Activated gamma-delta T cell treated with Interleukin-2 at 50 U/mL for 16 hours (primary cell): ENCODE results near the gene CTNNBL1.
"Not testable (repeated sequence)": the region's sequence is repeated elsewhere in the genome, so short reads cannot be mapped to it uniquely, and the experiment has no call there.

ENCODE experiments used
- DNase-seq: peaks from one replicate; pipeline ENCODE4 v3.0.0-alpha.2; 2020

The CTNNBL1 gene

DNA sequence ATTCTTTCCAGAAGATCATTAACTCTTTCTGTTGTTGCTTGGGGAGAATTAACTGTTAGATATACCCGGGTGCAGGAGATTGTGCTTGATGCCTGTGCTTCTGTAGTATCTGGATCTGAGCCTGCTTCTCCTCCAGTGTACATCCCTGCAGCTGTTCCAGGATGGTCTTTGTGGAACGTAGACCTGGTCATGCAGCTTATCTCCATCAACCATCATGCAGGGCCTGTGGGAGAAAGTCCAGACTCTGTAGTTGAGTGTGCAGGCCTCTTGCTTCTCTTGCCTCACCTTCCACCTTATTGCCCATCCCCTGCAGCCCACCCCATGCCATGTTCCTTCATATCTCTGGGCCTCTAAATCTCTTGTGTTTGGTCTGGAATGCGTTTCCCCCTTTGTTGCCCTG lies 133.8 kb downstream of the CTNNBL1 start:
- no peak for DNase-seq

DNA sequence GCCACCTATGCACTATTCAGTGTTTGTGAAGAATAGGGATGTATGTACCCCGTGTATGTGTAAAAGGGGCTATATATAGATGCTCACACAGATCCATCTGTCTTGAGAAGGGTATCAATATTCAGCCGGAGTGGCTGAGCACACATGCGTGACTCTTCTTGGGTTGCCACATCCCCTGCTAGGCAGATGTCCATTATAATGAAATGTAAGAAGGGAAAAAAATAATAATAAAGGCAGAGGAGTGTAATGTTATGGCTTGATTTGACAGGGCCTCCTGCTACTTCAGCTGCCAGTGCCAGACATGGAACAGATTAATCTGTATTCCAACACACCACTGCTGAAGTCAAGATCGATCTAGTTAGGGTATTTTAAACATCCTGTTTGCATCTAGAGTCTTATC lies 134.9 kb downstream of the CTNNBL1 start:
- DNase-seq, result no peak

DNA sequence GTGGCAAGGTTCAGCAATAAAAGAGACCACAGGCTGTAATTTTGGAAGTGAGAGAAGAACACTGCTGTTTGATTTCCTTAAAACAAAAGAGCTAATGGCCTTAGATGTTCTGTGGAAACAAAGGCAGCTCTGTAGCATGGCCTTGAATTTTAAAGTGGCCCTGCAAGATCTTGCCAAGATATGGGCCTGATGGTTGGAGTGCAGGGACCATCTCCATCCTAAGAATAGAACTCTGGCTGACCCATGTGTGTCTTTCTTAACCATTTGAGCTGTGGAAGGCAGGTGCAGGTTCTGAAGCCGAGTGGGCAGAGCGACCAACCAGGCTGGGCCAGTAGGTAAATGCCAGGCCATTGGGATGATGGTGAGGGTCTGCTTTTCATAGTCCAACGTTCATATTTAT lies 135.3 kb downstream of the CTNNBL1 start:
- DNase-seq, result no peak

DNA sequence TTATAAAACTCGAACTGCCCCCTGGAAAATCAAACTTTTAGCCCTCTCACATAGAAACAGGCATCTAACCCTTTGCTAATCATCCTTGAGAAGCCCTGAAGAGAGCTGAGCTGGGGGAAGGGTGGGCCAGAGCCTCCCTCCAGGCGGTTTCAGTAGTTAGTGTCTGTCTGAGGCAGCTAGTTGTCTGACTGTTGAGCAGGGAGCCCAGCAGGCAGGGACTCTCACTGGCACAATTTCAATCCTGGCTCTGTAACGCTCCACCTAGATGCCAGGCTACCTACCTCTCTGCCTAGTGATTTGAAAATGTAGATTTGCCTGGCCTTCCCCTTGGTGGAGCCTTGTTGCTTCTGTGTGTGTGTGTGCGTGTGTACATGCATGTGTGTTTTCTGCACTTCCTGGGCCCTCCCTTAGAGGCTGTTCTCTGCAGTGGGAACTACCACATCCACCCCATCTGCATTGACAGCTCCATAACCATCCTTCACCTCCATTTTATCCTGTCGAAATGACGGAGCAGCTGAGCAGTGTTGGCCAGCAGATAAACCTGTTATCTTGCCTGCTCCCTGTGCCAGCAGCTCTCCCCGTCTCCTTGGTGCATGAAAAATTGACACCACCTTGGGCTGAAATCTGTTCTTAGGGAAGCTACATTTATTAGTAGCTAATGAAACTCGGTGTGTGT lies 139.5 kb downstream of the CTNNBL1 start:
- no peak for DNase-seq

GRCh38 chr20:37836926-37837325 lies 143.1 kb downstream of the CTNNBL1 start:
- no peak for DNase-seq

GRCh38 chr20:37837924-37838323 lies 144.1 kb downstream of the CTNNBL1 start:
- no peak for DNase-seq

- DNase-seq, result no peak
Observed at GRCh38 chr20:37838769-37839431, 145.1 kb downstream of the CTNNBL1 start.

DNA sequence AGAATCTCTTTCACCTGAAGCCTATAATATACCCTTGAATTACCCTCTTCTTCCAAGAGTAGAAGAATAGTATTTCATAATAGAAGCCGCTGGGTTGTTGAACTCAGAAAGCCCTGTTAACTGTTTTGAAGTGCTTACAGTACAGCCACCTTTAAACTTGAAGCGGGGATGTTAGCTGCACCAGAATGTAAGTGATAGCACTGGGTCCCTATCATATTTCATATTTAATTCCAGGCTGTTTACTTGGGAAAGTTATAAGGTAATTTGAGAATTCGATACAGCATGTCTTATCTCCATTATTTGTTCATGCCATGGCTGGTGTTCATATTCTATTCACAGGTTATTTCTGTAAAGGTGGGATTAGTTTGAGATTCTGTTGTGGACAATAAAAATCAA lies 145.6 kb downstream of the CTNNBL1 start:
- no peak for DNase-seq

GRCh38 chr20:37839955-37840354 lies 146.1 kb downstream of the CTNNBL1 start:
- no peak for DNase-seq

GRCh38 chr20:37841389-37841788 lies 147.6 kb downstream of the CTNNBL1 start:
- DNase-seq, result no peak

DNA sequence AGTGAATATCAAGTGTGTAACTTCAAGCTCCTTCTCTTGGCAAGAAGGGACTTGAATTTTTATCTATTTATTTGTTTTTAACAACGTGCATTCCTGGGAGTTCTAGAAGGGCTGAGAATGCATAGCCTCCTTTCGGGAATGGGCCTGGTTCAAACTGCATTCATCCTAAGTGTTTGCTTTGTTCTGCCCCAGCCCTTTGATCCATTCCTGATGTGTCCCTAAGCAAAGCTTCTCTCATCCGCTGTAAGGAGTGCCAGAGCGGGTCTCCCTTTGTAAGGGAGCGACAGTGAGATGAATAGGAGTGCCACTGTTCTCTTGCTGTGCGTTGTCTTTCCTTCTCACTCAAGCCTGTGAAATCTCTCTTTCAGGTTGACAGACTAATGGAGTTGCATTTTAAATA lies 148.1 kb downstream of the CTNNBL1 start:
- no peak for DNase-seq

DNA sequence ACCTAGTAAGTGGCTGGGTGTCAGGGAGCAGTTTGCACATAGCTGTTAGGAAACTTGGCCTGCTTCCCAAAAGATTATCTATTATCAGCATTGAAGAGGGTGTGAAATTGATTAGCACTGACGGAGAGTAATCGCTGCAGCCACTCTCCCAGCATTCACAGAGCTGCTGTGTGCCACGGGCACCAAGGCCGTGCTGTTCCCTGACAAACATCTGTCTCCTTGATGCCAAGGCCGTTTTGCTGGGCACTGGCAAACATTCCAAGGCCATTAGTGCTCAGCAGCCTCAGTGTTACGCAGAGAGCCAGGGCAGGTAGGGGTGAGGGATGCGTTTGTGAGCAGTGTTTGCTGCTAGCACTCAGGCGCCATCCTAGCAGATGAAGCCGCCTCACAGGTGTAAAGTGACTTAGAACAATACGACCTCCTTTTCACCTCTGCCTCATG lies 151.4 kb downstream of the CTNNBL1 start:
- no peak for DNase-seq

DNA sequence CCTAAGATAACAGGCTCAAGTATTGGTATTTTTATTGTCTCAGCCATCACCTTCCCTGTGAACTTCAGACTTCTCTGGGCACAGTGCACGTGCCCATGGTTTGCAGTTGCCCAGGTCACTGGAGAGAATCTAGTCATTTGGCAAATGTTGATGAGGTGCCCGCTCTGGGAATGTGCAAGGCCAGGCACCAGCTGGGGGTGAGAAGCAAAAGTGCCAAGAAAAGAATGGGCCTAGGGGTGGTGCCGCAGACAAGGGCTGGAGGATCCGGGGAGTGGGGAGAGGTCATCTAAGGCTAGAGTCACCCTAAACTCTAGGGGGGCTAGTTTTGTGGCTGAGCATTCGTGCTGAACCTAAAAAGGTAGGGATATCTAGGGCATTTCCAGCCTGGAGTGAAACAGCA lies 152.0 kb downstream of the CTNNBL1 start:
- DNase-seq, result no peak

- DNase-seq, result no peak
Observed at GRCh38 chr20:37846573-37846972, 152.7 kb downstream of the CTNNBL1 start.

DNA sequence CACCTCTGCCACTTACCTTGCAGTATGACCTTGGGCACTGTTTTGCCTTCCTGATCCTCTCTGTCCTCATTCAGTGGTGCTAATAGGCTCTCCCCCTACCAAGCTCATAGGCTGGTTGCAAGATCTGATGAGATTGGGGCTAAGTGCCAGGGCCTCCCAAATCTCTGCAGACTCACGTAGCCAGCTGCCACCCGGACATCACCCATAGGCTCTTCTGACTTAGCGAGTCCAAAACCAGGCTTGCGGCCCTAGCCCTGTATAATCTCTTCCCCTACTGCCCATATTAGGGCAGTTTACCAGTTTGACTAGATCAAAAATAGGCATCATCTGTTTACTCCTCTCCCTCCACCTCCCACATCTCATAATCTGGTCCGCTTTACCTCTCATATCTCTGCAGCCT lies 154.9 kb downstream of the CTNNBL1 start:
- DNase-seq, result no peak

DNA sequence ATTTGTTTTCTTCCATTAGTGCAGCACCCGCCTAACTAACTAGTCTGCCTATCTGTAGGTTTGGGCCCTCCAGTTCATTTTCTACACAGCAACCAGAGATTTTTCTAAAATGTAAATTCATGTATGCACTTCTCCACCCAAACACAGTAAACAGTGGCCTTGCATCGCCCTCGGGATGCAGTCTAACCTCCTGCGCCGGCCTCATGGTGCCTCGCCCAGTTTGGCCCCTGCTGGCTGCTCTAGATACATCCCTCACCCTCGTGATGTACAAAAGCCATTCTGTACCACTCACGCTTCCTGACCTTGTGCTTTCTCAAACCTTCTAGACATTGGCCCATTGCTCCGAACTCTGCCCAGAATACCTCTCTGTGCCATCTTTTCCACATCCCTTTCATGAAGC lies 155.3 kb downstream of the CTNNBL1 start:
- DNase-seq, result no peak

- DNase-seq, result no peak
Observed at GRCh38 chr20:37849566-37849965, 155.7 kb downstream of the CTNNBL1 start.

- DNase-seq, result no peak
Observed at GRCh38 chr20:37850036-37850592, 156.3 kb downstream of the CTNNBL1 start.

DNA sequence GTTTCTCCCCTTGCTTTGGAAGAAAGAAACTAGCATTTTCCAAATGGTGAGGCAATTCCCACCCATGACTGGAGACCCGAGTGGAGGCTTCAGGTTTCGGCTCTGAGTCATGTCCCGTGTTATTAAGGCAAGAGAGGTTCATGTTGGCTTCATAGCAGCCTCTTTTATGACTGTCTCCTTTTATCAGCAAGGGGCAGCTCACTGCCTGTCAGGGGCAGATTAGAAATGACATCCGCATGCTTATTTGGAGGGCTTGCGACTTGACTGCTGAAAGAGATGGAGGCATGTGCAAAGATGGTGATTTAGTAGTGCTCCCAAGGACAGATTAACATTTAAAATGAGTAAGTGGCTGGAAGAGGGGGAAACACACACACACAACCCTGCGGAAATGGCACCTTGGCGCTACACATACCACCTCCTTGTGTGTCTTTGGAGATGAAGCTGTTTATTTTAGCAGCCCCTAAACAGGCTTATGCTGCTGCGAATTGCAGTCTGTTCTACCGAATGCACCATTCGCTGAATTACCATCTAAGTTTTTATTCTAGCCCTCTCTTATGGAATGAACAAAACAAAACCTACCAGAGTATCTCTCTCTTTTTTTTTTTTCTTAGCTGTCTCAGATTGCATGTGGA lies 157.0 kb downstream of the CTNNBL1 start:
- no peak for DNase-seq

DNA sequence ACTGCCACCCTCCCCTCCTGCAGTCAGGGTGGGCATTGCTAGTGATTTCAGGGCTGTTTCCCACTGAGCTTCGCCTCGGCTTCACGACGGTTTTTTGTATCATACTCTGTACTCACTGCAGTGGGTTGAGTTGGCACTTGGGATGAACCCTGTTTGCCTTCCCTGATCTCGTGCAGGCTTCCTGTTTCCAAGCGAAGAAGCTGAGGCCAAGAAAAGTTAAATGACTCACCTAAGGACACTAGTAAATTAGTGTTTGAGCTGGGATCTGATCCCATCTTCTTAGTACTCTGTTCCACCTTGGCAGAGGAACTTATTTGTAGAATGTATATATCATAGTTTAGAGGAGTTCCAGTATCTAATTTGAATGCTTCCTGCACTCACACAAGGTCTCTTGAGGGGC lies 158.8 kb downstream of the CTNNBL1 start:
- no peak for DNase-seq

DNA sequence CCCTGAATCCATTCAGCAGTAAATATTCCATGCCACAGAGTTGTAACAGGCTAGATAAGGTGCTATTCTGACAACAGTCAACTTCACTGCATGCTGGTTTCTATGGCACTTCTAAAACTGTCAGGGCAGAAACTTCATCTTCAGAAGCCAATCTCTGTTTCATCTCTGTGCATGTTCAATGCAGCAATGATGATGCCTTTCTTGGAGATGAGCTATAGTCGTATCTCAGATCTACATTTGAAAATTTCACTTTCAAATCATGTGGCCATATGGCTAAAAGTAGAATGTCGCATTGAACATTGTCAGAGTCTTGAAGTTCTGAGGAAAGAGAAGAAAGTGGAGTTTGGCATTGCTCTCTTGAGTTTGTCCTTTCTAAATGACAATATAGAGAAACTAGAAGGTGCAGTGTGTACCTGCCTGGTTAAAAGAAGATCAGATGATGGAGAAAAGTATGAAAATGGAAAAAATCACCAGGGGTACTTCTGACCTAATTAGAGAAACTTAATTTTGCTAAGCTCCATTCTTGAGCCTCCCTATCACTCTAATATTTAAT lies 160.1 kb downstream of the CTNNBL1 start:
- DNase-seq, result no peak

DNA sequence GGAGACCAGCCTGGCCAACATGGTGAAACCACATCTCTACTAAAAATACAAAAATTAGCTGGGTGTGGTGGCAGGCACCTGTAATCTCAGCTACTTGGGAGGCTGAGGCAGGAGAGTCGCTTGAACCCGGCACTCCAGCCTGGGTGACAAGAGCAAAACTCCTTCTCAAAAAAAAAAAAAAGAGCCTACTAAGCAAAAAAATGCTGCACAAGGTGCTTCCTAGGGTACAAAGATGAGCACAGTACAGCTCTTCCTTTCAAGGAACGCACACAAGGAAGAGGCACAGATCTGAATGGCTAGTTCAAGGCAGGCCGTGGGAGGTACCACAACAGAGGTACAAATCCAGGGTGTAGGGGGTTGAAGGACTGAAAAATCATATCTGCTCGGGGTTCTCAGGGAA lies 162.2 kb downstream of the CTNNBL1 start:
- DNase-seq, result not testable (repeated sequence)

GRCh38 chr20:37856932-37857660 lies 163.3 kb downstream of the CTNNBL1 start:
- DNase-seq, result no peak
